GM23338 (cell line): ENCODE results near the gene SERPINH1.

Experiments
- CTCF ChIP-seq, 2 experiments: fragments of 200-600 bp in 1 of 2; sonication (generic) in 1 of 2; conservative IDR thresholded peaks; 2 replicates each; pipeline versions ENCODE4 v1.5.1 to v1.6.1; 2016 to 2017; ENCODE audit warnings: antibody characterized with exemption in 2 of 2, low read depth in 2 of 2, mild to moderate bottlenecking in 2 of 2, moderate library complexity in 1 of 2
- EZH2phosphoT487 ChIP-seq: fragments of 200-600 bp; sonication (generic); IDR thresholded peaks from one replicate; pipeline ENCODE4 v1.8.1; 2018; ENCODE audit warnings: antibody characterized with exemption; ENCODE audit not compliant: unreplicated experiment

- no peak for TF ChIP-seq CTCF (conservative IDR thresholded peaks at IDR 0.05; ENCODE audit: low read depth in 2 of 2)
- TF ChIP-seq EZH2phosphoT487 = no peak
Measured at GRCh38 chr11:75513250-75513649, 48.8 kb upstream of the SERPINH1 start.
